ENCODE results near the gene MT1X. TPM values are rescaled to one million over a fixed set of nuclear protein-coding genes. Genes with fewer than 3 reads are reported as not detected.
A peak's percentile ranks its signal among the peaks of the same experiment; 100 is the strongest.
"Not testable (repeated sequence)": the region's sequence is repeated elsewhere in the genome, so short reads cannot be mapped to it uniquely, and the experiment has no call there.

The MT1X gene
- total and polyA plus RNA-seq, 4 donors, result 213 to 3,979 (median 1,403) TPM

DNA sequence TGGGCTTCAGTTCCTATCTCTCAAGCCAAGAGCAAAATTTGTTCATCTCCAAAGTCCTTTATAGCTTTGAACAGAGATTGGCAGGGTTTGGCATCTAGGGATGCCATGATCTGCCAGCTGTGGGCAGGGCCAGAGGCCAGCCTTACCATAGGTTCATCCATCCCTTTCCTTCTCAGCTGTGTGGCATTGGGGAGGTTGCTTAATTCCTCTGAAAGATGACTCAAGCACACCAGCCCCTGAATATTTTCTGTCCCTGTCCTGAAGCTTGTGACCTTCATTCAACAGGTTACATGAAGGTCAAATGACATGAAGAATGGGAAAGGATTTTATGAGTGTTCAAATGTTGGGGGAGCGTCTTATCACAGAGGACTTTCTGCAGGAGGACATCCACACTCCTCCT is 17.8 kb upstream of the MT1X start (continued):
- TF ChIP-seq ZBTB33 (IDR thresholded peaks at IDR 0.05), result no peak
- TF ChIP-seq JUND (IDR thresholded peaks at IDR 0.05), result no peak
- no peak for TF ChIP-seq RAD21 (IDR thresholded peaks at IDR 0.05)
- TF ChIP-seq NR2F2 (IDR thresholded peaks at IDR 0.05), result no peak
- no peak for TF ChIP-seq GABPA (IDR thresholded peaks at IDR 0.05 in 1 of 2, conservative IDR thresholded peaks at IDR 0.05 in 1 of 2)
- no peak for TF ChIP-seq EGR1 (IDR thresholded peaks at IDR 0.05; ENCODE audit: low read depth in 2 of 2)
- TF ChIP-seq SP1 (IDR thresholded peaks at IDR 0.05), result no peak
- TF ChIP-seq TAF1 (conservative IDR thresholded peaks at IDR 0.05), result no peak
- TF ChIP-seq, protein P1, sequence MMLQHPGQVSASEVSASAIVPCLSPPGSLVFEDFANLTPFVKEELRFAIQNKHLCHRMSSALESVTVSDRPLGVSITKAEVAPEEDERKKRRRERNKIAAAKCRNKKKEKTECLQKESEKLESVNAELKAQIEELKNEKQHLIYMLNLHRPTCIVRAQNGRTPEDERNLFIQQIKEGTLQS (IDR thresholded peaks at IDR 0.05), result peak; percentile 25
- TF ChIP-seq FOXA1 (IDR thresholded peaks at IDR 0.05), result no peak
- no peak for TF ChIP-seq FOXA2 (IDR thresholded peaks at IDR 0.05)
- TF ChIP-seq HNF4A (conservative IDR thresholded peaks at IDR 0.05), result peak; percentile 6 to 14
- TF ChIP-seq MAX (IDR thresholded peaks at IDR 0.05), result no peak

- peak overlapping the region; percentile 38 to 94 for H3K27ac ChIP-seq (ENCODE audit: low read depth in 1 of 2, low read length in 2 of 2)
- H3K9ac ChIP-seq (ENCODE audit: low read depth in 1 of 2, low read length in 2 of 2), result not testable (repeated sequence)
- H3K4me3 ChIP-seq (ENCODE audit: low read depth in 1 of 3, low read length in 3 of 3), result peak overlapping the region in 1 of 3 donors; percentile 97
Observed at GRCh38 chr16:56665286-56666261, 16.7 kb upstream of the MT1X start.

More at GRCh38 chr16:56665286-56666261, 16.7 kb upstream of the MT1X start:
- not testable (repeated sequence) for DNase-seq (ENCODE audit: low spot score); H3K9me3 ChIP-seq (ENCODE audit: control insufficient read depth in 4 of 4, low read length in 3 of 4); H3K27me3 ChIP-seq (ENCODE audit: control insufficient read depth in 4 of 4, insufficient read depth in 4 of 4, low read length in 3 of 4); H3K36me3 ChIP-seq (ENCODE audit: control insufficient read depth in 4 of 4, insufficient read depth in 3 of 4, low read depth in 1 of 4, low read length in 3 of 4)
- 56% methylated on average over 8 of the region's 8 CpGs for WGBS
- peak in 1 of 2 donors; percentile 10 for TF ChIP-seq HNF4A (conservative IDR thresholded peaks at IDR 0.05)
- peak in 1 of 2 donors; percentile 6 for TF ChIP-seq EGR1 (IDR thresholded peaks at IDR 0.05; ENCODE audit: low read depth in 2 of 2)
- peak in 1 of 2 donors; percentile 47 for TF ChIP-seq JUND (IDR thresholded peaks at IDR 0.05)
- peak; percentile 14 for TF ChIP-seq TAF1 (conservative IDR thresholded peaks at IDR 0.05)
- TF ChIP-seq, protein P1 (IDR thresholded peaks at IDR 0.05), result peak; percentile 31
- TF ChIP-seq SP1 (IDR thresholded peaks at IDR 0.05), result peak; percentile 50
- peaks cover 0 to 16% (median 7%) of the 10 kb centered on the region in 4 donors for H3K4me1 ChIP-seq (ENCODE audit: control insufficient read depth in 4 of 4, insufficient read depth in 4 of 4, low read length in 3 of 4)
